ENCODE measurements around the gene CELF5.
"Not testable (repeated sequence)": the region's sequence is repeated elsewhere in the genome, so short reads cannot be mapped to it uniquely, and the experiment has no call there.

Gene CELF5

DNA sequence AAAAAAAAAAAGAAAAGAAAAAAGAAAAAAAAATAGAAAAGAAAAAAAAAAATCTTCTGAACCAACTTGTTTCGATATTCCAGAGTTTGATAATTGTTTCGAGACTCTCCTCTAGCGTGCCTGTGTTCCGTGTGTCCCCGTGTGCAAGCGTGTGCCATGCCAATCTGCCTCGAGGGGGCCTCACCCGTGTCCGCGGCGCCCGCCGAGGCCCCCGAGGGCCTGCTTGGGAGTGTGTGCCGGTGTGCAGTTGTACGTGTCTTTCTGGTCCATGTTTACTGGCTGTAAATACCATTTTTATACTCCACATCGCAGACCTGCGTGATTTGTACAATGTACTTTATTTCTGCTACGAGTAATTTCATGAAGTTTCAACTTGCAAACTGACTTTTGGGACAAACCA is 72.0 kb downstream of the CELF5 start:
- DNase-seq, result no peak

DNA sequence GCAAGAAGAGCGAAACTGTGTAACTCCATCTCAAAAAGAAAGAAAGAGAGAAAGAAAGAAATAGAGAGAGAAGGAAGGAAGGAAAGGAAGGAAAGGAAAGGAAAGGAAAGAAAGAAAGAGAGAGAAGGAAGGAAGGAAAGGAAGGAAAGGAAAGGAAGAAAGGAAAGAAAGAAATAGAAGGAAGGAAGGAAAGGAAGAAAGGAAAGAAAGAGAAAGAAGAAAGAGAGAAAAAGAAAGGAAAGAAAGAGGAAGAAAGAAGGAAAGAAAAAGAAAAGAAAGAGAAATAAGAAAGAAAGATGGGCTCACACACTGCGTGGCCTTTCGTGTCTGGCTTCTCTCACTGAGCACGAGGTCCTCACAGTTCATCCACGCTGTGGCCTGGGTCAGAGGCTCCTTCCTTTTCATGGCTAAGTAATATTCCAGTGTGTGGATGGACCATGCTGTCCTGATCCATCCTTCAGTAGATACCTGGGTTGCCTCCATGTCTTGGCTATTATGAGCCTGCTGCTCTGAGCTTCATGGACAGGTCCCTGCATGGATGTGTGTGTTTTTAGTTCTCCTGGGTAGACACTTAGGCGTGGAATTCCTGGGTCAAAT is 74.5 kb downstream of the CELF5 start:
- no peak for DNase-seq

DNA sequence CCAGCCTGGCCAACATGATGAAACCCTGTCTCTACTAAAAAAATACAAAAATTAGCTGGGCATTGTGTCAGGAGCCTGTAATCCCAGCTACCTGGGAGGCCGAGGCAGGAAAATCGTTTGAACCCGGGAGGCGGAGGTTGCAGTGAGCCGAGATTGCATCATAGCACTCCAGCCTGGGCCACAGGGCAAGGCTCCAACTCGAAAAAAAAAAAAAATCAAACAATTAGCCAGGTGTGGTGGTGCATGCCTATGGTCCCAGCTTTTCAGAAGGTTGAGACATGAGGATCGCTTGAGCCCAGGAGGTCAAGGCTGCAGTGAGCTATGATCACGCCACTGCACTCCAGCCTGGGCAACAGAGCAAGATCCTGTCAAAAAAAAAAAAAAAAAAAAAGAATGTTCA is 76.1 kb downstream of the CELF5 start:
- DNase-seq, result not testable (repeated sequence)

DNA sequence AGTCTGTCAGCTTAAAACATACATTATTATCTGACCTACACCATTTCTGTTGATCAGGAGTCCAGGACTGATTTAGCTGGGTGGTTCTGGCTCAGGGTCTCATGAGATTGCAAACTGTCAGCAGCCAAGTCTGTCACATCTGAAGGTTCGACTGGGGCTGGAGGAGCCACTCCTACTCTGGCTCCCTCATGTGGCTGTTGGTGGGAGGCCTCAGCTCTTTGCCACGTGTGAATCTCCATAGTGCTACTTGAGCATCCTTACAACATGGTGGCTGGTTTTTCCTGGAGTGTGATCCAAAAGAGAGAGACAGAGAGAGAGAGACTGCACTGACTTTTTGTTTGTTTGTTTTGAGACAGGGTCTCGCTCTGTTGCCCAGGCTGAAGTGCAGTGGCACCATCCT is 78.3 kb downstream of the CELF5 start:
- DNase-seq, result no peak

DNA sequence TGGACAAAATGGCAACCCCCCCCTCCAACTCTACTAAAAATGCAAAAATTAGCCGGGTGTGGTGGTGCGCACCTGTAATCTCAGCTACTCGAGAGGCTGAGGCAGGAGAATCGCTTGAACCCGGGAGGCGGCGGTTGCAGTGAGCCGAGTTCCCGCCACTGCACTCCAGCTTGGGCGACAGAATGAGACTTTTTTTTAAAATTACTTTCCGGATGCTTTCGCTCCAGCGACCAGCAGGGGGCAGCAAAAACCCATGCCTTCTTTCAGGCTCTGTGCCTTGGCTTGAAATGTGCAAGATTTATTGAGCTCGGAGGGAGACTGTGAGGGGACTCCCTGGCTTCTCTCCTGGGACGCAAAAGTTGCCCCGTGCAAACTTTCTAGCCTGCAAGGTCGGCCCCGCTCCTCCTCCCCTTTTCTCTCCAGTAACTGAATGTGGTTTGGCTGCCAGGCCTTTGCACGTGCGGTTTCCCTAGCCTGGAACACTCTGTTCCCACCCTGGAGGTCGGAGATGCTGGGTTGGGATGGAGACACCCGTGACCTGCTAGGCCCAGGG is 80.5 kb downstream of the CELF5 start:
- peak; percentile 59 for DNase-seq

DNA sequence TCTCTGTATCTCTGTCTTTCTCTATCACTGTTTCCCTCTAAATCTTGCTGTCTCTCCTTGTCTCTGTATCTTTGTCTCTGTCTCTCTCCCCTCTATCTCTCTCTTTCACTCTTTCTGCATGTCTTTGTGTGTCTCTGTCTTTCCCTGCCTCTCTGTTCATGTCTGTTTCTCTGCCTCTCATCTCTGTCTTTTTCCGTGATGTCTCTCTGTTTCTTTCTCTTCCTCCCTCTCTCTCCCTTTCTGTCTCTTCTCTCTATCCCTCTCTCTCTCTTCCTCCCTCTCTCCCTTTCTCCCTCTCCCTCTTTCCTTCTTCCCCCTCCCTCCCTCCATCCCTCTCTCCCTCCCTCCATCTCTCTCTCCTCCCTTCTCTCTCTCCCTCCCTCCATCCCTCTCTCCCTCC is 85.3 kb downstream of the CELF5 start:
- no peak for DNase-seq

DNA sequence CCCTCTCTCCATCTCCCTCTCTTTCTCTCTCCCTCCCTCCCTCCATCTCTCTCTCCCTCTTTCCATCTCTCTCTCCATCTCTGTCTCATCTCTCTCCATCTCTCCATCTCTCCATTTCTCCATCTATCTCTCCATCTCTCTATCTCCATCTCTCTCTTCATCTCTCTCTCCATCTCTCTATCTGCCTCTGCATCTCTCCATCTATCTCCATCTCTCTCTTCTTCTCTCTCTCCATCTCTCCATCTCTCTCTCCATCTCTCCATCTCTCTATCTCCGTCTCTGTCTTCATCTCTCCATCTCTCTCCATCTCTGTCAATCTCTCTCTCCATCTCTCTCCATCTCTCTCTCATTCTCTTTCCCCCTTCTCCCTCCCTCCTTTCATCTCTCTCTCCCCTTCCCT is 85.8 kb downstream of the CELF5 start:
- DNase-seq, result no peak

DNA sequence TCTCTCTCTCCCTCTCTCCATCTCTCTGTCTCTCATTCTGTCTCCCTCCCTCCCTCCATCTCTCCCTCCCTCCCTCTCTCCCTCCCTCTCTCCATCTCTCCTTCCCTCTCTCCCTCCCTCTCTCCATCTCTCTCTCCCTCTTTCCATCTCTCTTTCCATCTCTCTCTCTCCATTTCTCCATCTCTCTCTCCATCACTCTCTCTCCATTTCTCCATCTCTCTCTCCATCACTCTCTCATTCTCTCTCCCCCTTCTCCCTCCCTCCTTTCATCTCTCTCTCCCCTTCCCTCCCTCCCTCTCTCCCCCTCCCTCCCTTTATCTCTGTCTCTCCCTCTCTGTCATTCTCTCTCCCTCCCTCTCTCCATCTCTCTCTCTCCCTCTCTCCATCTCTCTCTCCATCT is 86.2 kb downstream of the CELF5 start:
- no peak for DNase-seq

DNA sequence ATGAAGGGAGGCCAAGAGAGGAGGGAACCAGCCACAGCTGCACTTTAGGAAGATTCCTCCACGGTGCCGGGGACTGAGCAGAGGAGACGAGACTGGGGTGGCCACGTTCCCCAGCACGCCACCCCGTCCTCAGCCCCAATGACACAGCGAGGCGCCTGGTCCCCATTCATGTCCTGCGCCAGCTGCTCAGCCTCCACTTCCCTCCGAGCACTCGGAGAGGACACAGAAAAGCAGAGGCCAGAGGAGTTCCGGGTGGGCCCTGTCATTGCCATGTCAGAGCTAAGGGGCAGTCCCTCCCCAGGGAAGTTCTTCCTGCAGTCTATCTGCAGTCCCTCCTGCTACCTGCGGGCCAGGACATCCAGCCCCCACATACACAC is 88.7 kb downstream of the CELF5 start:
- DNase-seq, result no peak

DNA sequence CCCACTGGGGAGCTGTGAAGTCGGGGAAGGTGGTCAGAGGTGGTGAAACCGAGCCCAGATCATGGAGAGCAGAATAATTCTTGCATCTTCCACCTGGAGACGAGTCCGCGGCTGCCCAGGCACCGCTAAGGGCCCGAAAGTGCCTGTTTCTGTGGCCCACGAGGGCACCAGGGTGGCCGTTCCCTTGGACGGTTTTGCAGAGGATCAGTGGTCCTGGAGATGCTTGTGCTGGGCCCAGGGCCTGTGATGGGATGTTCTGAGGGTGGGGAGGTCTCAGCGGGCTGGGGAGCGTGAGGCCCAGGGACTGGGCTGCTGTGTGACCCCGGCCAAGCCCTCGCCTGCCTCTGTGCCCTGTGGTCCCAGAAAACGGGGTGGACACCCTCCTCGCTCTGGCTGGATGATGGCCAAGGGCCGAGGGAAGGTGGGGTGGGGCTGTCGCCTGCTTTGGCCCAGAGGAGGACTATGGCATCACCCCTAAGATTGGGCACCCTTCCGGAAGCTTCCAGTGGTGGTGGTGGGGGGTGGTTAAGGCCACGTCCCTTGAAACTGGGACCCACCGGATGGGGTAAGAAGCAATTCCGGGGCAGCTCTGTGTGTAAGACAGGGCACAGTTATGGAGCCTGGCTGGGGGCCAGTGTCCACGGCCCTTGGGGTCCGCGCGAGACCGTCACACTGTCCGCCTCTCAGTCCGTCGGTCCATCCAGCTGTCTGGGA is 90.7 kb downstream of the CELF5 start:
- no peak for DNase-seq

DNA sequence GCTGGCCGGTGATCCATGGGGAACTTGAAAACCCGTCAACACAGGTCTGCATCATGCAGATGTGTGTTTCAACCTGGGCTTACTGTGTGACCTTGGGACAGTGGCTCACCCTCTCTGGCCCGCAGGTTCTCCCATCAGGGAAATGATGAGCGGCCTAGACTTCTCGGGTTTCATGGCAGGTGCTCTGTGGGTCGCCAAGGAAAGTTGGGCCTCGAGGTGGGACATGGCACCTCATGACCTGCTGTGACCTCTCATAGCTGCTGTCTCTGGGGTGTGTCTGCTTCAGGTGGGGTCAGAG is 91.2 kb downstream of the CELF5 start:
- no peak for DNase-seq

DNA sequence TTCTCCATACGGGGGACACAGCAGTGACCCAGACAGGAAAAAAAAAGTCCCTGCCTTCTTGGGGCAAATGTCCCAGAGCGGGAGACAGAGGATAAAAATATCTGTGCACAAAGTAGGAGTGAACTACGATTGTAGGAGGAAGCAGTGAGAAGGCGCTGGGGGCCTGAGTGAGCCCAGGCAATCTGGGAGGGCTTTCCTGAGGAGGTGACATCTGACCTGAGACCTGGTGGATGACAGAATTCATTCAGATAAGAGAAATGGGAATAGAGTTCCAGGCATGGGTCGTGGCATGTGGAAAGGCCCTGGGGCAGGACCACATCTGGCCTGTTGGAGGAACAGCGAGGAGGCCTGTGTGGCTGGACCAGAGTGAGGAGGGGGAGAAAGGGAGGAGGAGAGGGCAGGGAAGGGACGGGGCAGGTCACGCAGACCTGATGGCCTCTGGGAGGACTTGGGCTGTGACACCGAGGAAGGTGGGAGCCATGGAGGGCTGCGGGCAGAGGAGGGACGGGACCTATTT is 91.7 kb downstream of the CELF5 start:
- no peak for DNase-seq

DNA sequence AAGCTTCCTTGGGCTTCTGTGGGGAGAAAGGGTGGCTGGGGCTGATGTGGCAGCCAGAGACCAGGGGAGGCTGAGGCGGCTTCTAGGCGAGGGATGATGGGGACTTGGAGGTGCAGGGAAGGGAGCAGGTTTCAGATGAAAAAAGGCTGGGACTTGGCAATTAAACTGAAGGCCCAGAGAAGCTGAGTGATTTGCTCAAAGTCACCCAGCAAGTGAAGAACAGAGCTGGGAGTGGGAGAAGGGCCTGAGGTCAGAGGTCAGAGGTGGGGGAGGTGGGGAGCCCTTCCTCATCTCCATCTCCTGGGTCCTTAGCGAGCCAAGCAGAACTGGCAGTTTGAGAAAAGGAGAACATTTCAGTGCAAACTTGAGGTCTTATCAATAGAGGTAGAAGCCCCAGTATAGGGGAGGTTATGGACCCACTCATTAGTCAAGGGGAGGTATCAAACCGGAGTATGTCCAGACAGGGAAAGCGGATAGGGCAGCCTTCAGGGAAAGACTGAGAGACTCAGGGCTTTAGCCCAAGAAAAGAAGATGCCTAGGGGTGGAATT is 92.3 kb downstream of the CELF5 start:
- DNase-seq, result no peak

DNA sequence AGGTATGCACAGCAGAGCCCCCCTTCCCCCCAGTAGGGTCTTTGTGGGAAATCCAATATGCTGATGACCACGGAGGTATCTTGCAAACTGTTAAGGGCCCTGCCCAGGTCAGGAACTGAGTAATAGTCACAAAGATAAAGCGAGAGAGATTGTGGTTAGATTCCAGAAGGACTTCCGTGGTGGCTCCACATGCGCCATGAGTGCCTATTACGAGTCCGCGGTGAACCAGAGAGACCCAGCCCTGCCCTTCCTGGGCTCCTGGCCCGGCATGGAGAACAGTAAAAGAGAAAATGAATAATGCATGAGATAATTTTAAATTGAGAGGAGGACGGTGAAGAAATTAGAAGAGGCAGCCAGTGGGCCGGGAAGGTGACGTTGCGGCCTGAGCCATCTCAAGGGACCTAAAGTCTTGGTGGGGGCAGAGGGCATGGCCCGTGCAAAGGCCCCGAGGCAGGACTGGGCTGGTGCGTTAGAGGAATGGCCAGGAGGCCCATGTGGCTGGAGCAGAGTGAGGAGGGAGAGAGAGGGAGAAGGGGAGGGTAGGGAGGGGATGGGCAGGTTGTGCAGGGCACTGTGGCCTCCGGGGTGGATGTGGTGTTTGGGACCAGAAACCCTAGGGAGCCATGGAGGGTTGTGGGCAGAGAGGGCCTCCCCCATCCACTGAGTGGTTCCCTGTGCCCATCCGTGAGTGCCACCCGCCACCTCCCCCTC is 95.3 kb downstream of the CELF5 start:
- no peak for DNase-seq

DNA sequence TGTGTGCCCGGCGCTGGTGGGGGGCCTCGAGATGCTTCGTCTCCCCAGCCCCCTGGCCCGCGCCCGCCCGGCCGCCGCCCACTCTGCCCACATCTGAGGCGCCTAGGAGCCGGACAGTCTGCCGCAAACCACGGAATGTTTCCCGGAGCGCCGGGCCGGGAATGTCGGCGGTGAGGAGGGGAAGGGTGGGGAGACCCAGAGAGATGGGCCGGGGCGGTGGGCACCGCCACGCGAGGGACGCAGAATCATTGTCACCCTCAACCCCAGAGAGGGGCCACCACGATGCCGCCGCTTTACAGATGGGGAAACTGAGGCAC is 95.9 kb downstream of the CELF5 start:
- no peak for DNase-seq

DNA sequence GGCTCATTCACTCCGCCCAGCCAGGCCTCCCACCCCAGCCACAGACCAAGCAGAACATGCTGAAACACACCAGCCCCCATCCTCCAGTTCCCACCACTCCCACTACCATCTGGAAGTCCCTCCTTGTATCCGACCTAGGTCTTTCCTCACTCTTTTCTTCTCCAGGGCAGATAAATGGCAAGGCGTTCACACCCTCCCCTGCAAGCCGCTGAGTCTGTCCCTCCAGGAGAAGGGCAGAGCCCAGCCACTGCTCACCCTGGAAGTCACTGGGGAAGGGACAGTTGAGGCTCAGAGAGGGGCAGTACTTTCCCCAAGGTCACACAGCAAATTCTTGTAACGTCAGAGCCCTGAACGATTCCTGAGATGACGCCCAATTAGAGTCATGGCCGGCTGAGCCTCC is 96.4 kb downstream of the CELF5 start:
- DNase-seq, result no peak

DNA sequence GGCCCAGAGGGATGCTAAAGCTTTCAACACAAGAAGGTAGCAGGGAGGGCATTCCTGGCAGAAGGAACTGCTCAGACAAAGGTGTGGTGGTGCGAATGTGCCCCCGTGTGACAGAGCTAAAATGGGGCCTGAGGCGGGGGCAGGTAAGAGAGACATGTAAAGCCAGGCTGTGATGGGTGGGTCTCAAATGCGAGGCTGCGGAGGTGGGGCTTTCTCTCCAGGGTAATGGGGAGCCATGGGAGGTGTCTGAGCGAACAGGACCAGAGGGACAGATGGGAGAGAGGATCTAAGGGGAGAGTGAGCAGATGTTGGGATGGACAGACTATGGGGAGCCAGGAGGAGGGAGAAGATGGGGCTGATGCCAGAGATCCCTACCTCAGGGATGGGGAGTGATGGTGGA is 97.2 kb downstream of the CELF5 start:
- DNase-seq, result no peak

DNA sequence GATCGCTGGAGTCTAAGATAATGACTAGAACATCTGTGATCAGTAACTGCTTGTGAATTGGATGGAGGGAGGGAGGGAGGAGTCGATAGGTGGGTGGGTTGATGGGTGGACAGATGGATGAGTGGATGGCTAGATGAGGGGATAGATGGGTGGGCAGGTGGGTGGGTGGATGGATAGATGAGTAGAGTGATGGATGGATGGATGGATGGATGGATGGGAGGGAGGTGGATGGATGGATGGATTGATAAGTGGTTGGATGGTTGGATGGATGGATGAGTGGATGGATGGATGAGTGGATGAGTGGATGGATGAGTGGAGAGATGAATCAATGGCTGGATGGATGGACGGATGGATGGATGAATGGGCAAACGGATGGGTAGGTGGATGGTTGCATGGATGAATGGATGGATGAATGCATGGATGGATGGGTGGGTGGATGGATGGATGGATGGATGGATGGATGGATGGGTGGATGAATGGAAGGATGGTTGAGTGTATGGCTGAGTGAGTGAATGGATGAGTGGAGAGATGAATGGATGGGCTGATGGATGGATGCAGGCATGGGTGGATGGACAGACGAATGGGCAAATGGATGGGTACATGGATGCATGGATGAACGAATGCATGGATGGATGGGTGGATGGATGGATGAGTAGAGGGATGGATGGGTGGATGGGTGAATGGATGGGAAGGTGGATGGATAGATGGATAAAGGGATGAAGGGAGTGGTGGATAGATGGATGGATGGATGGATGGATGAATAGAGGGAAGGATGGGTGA is 97.9 kb downstream of the CELF5 start:
- DNase-seq, result no peak

DNA sequence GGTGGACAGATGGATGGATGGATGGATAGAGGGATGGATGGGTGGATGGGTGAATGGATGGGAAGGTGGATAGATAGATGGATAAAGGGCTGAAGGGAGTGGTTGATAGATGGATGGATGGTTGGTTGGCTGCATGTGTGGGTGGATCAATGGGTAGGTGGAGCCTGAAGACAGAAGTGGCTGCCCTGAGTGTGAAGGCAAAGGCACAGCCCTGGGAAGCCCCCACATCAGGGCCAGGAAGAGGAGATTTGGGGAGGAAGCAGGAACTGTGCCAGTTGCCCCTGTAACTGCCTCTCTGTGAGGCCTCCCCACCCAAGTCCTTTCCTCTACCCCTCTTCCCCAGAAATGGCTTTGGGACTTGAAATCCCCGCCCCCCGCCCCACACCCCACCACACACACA is 98.6 kb downstream of the CELF5 start:
- no peak for DNase-seq

DNA sequence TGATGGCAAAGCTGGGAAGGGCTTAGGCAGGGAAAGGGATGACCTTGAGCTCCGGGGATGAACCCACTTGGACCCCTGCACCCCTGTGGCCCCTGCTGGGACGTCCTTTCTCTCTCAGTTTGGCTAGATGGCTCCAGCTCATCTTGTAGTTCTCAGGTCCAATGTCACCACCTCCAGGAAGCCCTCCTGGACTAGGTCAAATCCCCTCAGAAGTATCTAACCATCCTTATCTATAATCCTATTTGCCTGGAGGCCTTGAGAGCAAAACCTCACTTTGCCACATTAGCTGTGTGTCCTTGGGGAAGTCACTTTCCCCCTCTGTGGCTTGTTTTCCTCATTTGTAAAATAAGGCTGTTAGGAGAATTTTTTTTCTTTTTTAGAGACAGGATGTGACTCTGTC is 99.2 kb downstream of the CELF5 start:
- no peak for DNase-seq

DNA sequence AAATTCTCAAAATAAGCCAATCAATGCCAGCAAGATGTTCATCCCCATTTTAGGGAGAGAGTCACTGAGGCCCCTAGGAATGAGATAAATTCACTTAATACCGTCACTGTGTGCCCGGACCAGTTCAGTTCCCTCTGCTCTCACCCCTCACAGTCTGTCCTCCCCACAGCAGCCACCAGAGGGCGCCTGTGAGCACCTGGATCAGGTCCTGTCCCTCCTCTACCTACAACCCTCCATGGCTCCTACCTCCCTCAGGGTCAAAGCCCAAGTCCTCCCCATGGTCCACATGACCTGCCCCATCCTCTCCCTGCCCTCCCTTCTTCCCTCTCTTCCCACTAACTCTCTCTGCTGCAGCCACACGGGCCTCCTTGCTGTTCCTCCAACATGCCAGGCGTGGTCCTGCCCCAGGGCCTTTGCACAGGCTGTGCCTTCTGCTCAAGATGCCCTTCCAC is 100.0 kb downstream of the CELF5 start:
- DNase-seq, result peak; percentile 53

DNA sequence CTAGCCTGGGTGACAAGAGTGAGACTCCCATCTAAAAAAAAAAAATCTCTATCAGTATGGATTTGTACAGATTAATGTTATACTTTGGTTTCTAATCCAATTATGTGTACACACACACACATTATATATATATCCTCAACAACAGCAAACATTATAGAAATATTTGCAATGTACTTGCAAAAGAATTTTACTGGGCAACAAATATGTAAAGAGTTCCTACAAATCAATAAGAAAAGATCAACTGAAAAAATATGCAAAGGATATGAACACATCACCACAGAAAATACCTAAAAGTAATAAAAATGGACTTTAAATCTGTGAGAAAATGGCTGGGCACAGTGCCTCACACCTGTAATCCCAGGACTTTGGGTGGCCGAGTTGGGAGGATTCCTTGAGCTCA is 101.0 kb downstream of the CELF5 start:
- no peak for DNase-seq

DNA sequence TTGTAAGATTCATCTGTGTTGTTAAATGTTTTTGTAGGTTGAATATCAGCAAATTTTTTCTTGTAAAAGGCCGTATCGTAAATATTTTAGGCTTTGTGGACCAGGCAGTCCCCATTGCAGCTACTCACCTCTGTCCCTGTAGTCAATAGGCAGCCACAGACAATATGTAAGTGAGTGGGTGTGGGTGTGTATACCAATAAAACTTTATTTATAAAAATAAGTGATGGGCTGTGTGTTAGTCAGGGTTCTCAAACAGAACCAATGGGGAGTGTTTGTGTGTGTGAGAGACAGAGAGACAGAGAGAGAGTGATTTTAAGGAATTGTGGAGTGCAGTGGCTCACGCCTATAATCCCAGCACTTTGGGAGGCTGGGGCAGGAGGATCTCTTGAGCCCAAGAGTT is 104.3 kb downstream of the CELF5 start:
- DNase-seq, result no peak

All from activated effector memory CD4-positive, alpha-beta T cell treated with Interleukin-2 at 50 U/mL for 16 hours (primary cell).